IMR-90 (cell line): ENCODE results near the gene OSGIN1. TPM values are rescaled to one million over a fixed set of nuclear protein-coding genes. Genes with fewer than 3 reads are reported as not detected.

ENCODE experiments used
- ATAC-seq: fragments of 200-7000 bp; cut with Tn5 transposase; 2 replicates; pipeline ENCODE4 v1.9.1; 2020; ENCODE audit warnings: low read depth, mild to moderate bottlenecking, moderate library complexity
- BruUV-seq: library from RNA; stranded (reverse); fragments of 400-500 nt; replicated peaks from 2 replicates; lab custom pipeline; 2021; lab: Mats Ljungman, UMichigan
- CTCF ChIA-PET: fragments of 300-600 bp; formaldehyde crosslinking; extraction: SDS; loops from one replicate; lab custom pipeline; 2021; ENCODE audit warnings: antibody characterized with exemption; lab: Yijun Ruan, JAX
- POLR2A ChIA-PET: fragments of 300-600 bp; sonication (Branson Sonifier 250); formaldehyde crosslinking; loops from one replicate; lab custom pipeline; 2022; ENCODE audit warnings: antibody characterized with exemption; ENCODE audit not compliant: unreplicated experiment; lab: Charles Lee
- DNase-seq: peaks from one replicate; pipeline ENCODE4 v3.0.0; 2013
- H2AFZ ChIP-seq: replicated peaks from 2 replicates; pipeline ENCODE3; 2013; ENCODE audit warnings: low read length, mild to moderate bottlenecking; ENCODE audit not compliant: poor library complexity
- H2AK5ac ChIP-seq: 2 replicates; pipeline ENCODE4 v1.6.1; 2013; ENCODE audit warnings: low read depth, low read length, inconsistent platforms
- H2AK9ac ChIP-seq: replicated peaks from 2 replicates; pipeline ENCODE3; 2013; ENCODE audit warnings: mild to moderate bottlenecking, low read depth, low read length, moderate library complexity; ENCODE audit not compliant: poor library complexity
- H2BK120ac ChIP-seq: 2 replicates; pipeline ENCODE4 v1.6.1; 2013; ENCODE audit warnings: low read depth, low read length, inconsistent platforms
- H2BK15ac ChIP-seq: 3 replicates; pipeline ENCODE4 v1.6.1; 2013; ENCODE audit warnings: low read depth, low read length, inconsistent platforms
- H2BK20ac ChIP-seq: 2 replicates; pipeline ENCODE4 v1.6.1; 2013; ENCODE audit warnings: low read depth, mild to moderate bottlenecking, inconsistent platforms, low read length, moderate library complexity
- H2BK5ac ChIP-seq: 2 replicates; pipeline ENCODE4 v1.6.1; 2013; ENCODE audit warnings: mild to moderate bottlenecking, low read depth, low read length, inconsistent platforms; ENCODE audit not compliant: poor library complexity, severe bottlenecking
- H3K14ac ChIP-seq: replicated peaks from 2 replicates; pipeline ENCODE4 v1.6.1; 2013; ENCODE audit warnings: low read depth, low read length, inconsistent platforms
- H3K18ac ChIP-seq: 2 replicates; pipeline ENCODE4 v1.6.1; 2013; ENCODE audit warnings: low read depth, low read length, control low read depth
- H3K23ac ChIP-seq: 2 replicates; pipeline ENCODE4 v1.6.1; 2013; ENCODE audit warnings: low read depth, low read length, inconsistent platforms
- H3K27ac ChIP-seq: 2 replicates; pipeline ENCODE4 v1.5.1; 2013; ENCODE audit warnings: mild to moderate bottlenecking, control low read depth, low read length; ENCODE audit not compliant: insufficient read depth
- H3K27me3 ChIP-seq: 2 replicates; pipeline ENCODE4 v1.6.1; 2013; ENCODE audit warnings: low read length; ENCODE audit not compliant: control insufficient read depth, insufficient read depth
- H3K36me3 ChIP-seq: 2 replicates; pipeline ENCODE4 v1.6.1; 2013; ENCODE audit warnings: low read length, mixed read lengths; ENCODE audit not compliant: control insufficient read depth, insufficient read depth
- H3K4ac ChIP-seq: 2 replicates; pipeline ENCODE4 v1.6.1; 2013; ENCODE audit warnings: low read depth, low read length, inconsistent platforms
- H3K4me1 ChIP-seq: 2 replicates; pipeline ENCODE4 v1.6.1; 2013; ENCODE audit warnings: low read length, mixed read lengths; ENCODE audit not compliant: control insufficient read depth, insufficient read depth
- H3K4me2 ChIP-seq: 2 replicates; pipeline ENCODE4 v1.6.1; 2013; ENCODE audit warnings: low read depth, mild to moderate bottlenecking, control low read depth, low read length, moderate library complexity
- H3K4me3 ChIP-seq: 2 replicates; pipeline ENCODE4 v1.5.1; 2013; ENCODE audit warnings: low read depth, mild to moderate bottlenecking, control low read depth, low read length, moderate library complexity; ENCODE audit not compliant: insufficient read depth
- H3K56ac ChIP-seq: 2 replicates; pipeline ENCODE4 v1.6.1; 2013; ENCODE audit warnings: low read length, inconsistent platforms; ENCODE audit not compliant: insufficient read depth; ENCODE audit errors: extremely low read depth
- H3K79me1 ChIP-seq, 2 experiments: 2 replicates each; pipeline ENCODE4 v1.6.1; 2013; ENCODE audit warnings: low read length in 2 of 2, inconsistent platforms in 1 of 2, low read depth in 1 of 2
- H3K9ac ChIP-seq: 2 replicates; pipeline ENCODE4 v1.6.1; 2013; ENCODE audit warnings: low read depth, low read length, control low read depth
- H3K9me1 ChIP-seq: 2 replicates; pipeline ENCODE4 v1.6.1; 2013; ENCODE audit warnings: low read length, inconsistent platforms; ENCODE audit not compliant: insufficient read depth
- H3K9me3 ChIP-seq: 2 replicates; pipeline ENCODE4 v1.6.1; 2013; ENCODE audit warnings: low read length; ENCODE audit not compliant: control insufficient read depth, insufficient read depth
- H4K20me1 ChIP-seq: 2 replicates; pipeline ENCODE4 v1.6.1; 2013; ENCODE audit warnings: low read length, inconsistent platforms; ENCODE audit not compliant: insufficient read depth
- H4K5ac ChIP-seq: 2 replicates; pipeline ENCODE4 v1.6.1; 2013; ENCODE audit warnings: mild to moderate bottlenecking, low read depth, low read length, control low read depth
- H4K8ac ChIP-seq, 2 experiments: 2 replicates each; pipeline ENCODE4 v1.6.1; 2013; ENCODE audit warnings: low read depth in 2 of 2, low read length in 2 of 2, control low read depth in 1 of 2, inconsistent platforms in 1 of 2
- H4K91ac ChIP-seq: 2 replicates; pipeline ENCODE4 v1.6.1; 2013; ENCODE audit warnings: low read depth, low read length, inconsistent platforms; ENCODE audit not compliant: insufficient read depth
- BHLHE40 ChIP-seq: fragments of 150-350 bp; IDR thresholded peaks from 2 replicates; pipeline ENCODE4 v1.6.1; 2016; ENCODE audit warnings: mild to moderate bottlenecking, low read depth, low read length
- CTCF ChIP-seq: conservative IDR thresholded peaks from 2 replicates; pipeline ENCODE4 v1.5.1; 2012; ENCODE audit warnings: mild to moderate bottlenecking, low read depth, low read length, improper control_type of control experiment
- ELK1 ChIP-seq: fragments of 150-350 bp; IDR thresholded peaks from 2 replicates; pipeline ENCODE4 v1.6.1; 2016; ENCODE audit warnings: low read depth, mild to moderate bottlenecking, low read length, moderate library complexity, borderline replicate concordance
- MAFK ChIP-seq: IDR thresholded peaks from 2 replicates; pipeline ENCODE4 v1.6.1; 2012; ENCODE audit warnings: low read depth, low read length, improper control_type of control experiment
- MAZ ChIP-seq: IDR thresholded peaks from 2 replicates; pipeline ENCODE4 v1.6.1; 2012; ENCODE audit warnings: low read depth, mild to moderate bottlenecking, low read length, improper control_type of control experiment, moderate library complexity, borderline replicate concordance
- MXI1 ChIP-seq: IDR thresholded peaks from 2 replicates; pipeline ENCODE4 v1.6.1; 2012; ENCODE audit warnings: low read depth, mild to moderate bottlenecking, low read length, moderate library complexity, borderline replicate concordance
- NFE2L2 ChIP-seq: fragments of 150-350 bp; IDR thresholded peaks from 2 replicates; pipeline ENCODE4 v1.6.1; 2016; ENCODE audit warnings: low read depth, mild to moderate bottlenecking, low read length
- POLR2A ChIP-seq: IDR thresholded peaks from 2 replicates; pipeline ENCODE4 v1.6.1; 2012; ENCODE audit warnings: mild to moderate bottlenecking, low read depth, low read length
- RAD21 ChIP-seq: IDR thresholded peaks from 2 replicates; pipeline ENCODE4 v1.6.1; 2012; ENCODE audit warnings: low read length, improper control_type of control experiment
- RCOR1 ChIP-seq: IDR thresholded peaks from 2 replicates; pipeline ENCODE4 v1.6.1; 2012; ENCODE audit warnings: mild to moderate bottlenecking, low read length, improper control_type of control experiment; ENCODE audit not compliant: insufficient replicate concordance
- SMC3 ChIP-seq: fragments of 150-350 bp; IDR thresholded peaks from 2 replicates; pipeline ENCODE4 v1.6.1; 2016; ENCODE audit warnings: low read depth, mild to moderate bottlenecking, antibody characterized with exemption, low read length, moderate library complexity
- USF2 ChIP-seq: fragments of 150-350 bp; IDR thresholded peaks from 2 replicates; pipeline ENCODE4 v1.6.1; 2017; ENCODE audit warnings: mild to moderate bottlenecking, antibody characterized with exemption, low read length, low read depth
- WGBS, 2 experiments: methylation state at CpG; one replicate each; pipeline versions ENCODE4 v1.1.5 to v1.1.7; 2013; ENCODE audit warnings: missing lambda C conversion rate in 2 of 2; ENCODE audit not compliant: insufficient read length in 1 of 2; ENCODE audit errors: extremely low coverage in 2 of 2; 5-methylcytosine and 5-hydroxymethylcytosine counted together
- dilution Hi-C: fragments of 300-500 bp; cut with HindIII; formaldehyde crosslinking; loops from one replicate; pipeline ENCODE4 v1.14.3; 2018; ENCODE audit warnings: low sequenced_read_pairs; ENCODE audit not compliant: unreplicated experiment
- in situ Hi-C: fragments of 300-500 bp; cut with MboI; formaldehyde crosslinking; loops from 3 replicates; pipeline ENCODE4 v1.14.3; 2019; ENCODE audit warnings: low sequenced_read_pairs, inconsistent platforms, mixed read lengths
- intact Hi-C: fragments of 100-400 bp; cut with micrococcal nuclease; formaldehyde crosslinking; loops from 2 replicates; pipeline ENCODE4 v1.10.0; 2022
- polyA plus RNA-seq, 3 experiments: library from polyadenylated mRNA; depleted of rRNA; stranded (reverse); fragments of >200 nt; gene quantifications; 2 replicates each; pipeline ENCODE4 v1.2.3, GENCODE V29; 2012; ENCODE audit warnings: low replicate concordance in 1 of 3
- total RNA-seq: library from RNA; depleted of rRNA; stranded (reverse); fragments of >200 nt; gene quantifications from 2 replicates; pipeline ENCODE4 v1.2.3, GENCODE V29; 2012

Gene OSGIN1
- total and polyA plus RNA-seq, 2 of the 4 experiments (the other 2 are of a cell fraction): 0.90 to 6.4 TPM

GRCh38 chr16:83942815-83943515 lies 10.1 kb upstream of the OSGIN1 start:
- no peaks in the 10 kb centered on the region for H3K4me1 ChIP-seq
- H3K4me2 ChIP-seq: no peak overlapping the region
- H2BK120ac ChIP-seq: no peak overlapping the region
- no peak overlapping the region for H4K5ac ChIP-seq
- no peak overlapping the region for H3K18ac ChIP-seq
- WGBS, 2 experiments: 45% methylated on average over 2 of the region's 11 CpGs; no CpG with 5 or more reads in 1 of the 2 experiments
- H2BK5ac ChIP-seq: no peak overlapping the region
- dilution Hi-C loops: no loop called here
- no peak overlapping the region for H3K4ac ChIP-seq
- no peaks in the 10 kb centered on the region for H3K79me1 ChIP-seq
- no peak overlapping the region; the same call in 1 of the 2 replicates for H3K56ac ChIP-seq
- no peak overlapping the region for H4K91ac ChIP-seq
- H3K23ac ChIP-seq: no peak overlapping the region
- H3K27me3 ChIP-seq: no peaks in the 10 kb centered on the region
- no peaks in the 10 kb centered on the region for H3K36me3 ChIP-seq
- no TSS peak for BruUV-seq
- ATAC-seq: no peak
- in situ Hi-C loops: no loop called here
- intact Hi-C loops: no loop called here
- H2BK20ac ChIP-seq: no peak overlapping the region
- ChIA-PET CTCF (interaction anchor here (1.0 kb wide), 1 partner anchor 17 kb away, joined by 3 read pairs; no protein-coding TSS in a partner anchor), POLR2A (no interaction called here)
- no peak overlapping the region for H4K8ac ChIP-seq
- H2AFZ ChIP-seq: no peak overlapping the region
- H3K9me3 ChIP-seq: no peaks in the 10 kb centered on the region
- H2AK5ac ChIP-seq: no peak overlapping the region
- no peak overlapping the region for H3K14ac ChIP-seq
- no peak overlapping the region for H2BK15ac ChIP-seq
- H3K27ac ChIP-seq: no peak overlapping the region
- no peak overlapping the region for H3K4me3 ChIP-seq
- no peak for DNase-seq
- no peak for TF ChIP-seq ELK1
- no peak for TF ChIP-seq RAD21
- TF ChIP-seq MAFK: no peak
- TF ChIP-seq POLR2A: no peak
- TF ChIP-seq MXI1: no peak
- no peak for TF ChIP-seq BHLHE40
- TF ChIP-seq USF2: no peak
- no peak for TF ChIP-seq RCOR1
- TF ChIP-seq CTCF: no peak
- TF ChIP-seq MAZ: no peak
- no peak for TF ChIP-seq NFE2L2
- TF ChIP-seq SMC3: no peak
- no peak overlapping the region for H3K9ac ChIP-seq
- no peaks in the 10 kb centered on the region; the same call in 1 of the 2 replicates for H3K9me1 ChIP-seq
- H4K20me1 ChIP-seq: no peaks in the 10 kb centered on the region
- peak overlapping the region; percentile 23 for H2AK9ac ChIP-seq
